HG02884 (cell line): ENCODE data around the gene THAP8.

Experiments used
- ATAC-seq: cut with Tn5 transposase; IDR thresholded peaks from one replicate; pipeline ENCODE4 v1.9.1; 2021; ENCODE audit warnings: mild to moderate bottlenecking, moderate library complexity; ENCODE audit not compliant: unreplicated experiment

THAP8 gene

GRCh38 chr19:36054119-36054732 lies at the start of gene THAP8:
Gene THAP8 (minus strand): TSS chr19:36054285. CDS start chr19:36054217, 68 bp downstream.
- peak; percentile 77 for ATAC-seq

DNA sequence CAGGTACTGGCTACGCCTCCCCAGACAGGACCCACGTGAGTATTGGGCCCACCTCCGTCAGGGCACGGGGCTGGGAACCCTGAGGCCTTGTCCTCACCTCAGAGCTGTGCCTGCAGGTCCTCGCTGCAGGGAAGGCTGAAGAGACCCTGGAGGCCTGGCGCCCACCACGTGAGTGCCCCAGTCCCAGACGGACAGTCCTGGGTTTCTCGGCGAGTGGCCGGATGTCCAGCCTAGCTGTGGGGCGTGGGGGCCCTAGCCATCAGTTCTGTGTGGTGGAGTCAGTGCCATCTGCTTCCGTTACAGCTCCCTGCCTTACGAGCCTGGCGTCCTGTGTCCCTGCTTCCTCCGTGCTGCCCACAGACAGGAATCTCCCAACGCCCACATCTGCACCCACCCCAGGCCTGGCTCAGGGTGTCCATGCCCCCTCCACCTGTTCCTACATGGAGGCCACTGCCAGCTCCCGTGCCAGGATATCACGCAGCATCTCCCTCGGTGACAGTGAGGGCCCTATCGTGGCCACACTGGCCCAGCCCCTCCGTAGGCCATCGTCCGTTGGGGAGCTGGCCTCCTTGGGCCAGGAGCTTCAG lies 49.0 kb upstream of the THAP8 start:
- ATAC-seq: no peak

DNA sequence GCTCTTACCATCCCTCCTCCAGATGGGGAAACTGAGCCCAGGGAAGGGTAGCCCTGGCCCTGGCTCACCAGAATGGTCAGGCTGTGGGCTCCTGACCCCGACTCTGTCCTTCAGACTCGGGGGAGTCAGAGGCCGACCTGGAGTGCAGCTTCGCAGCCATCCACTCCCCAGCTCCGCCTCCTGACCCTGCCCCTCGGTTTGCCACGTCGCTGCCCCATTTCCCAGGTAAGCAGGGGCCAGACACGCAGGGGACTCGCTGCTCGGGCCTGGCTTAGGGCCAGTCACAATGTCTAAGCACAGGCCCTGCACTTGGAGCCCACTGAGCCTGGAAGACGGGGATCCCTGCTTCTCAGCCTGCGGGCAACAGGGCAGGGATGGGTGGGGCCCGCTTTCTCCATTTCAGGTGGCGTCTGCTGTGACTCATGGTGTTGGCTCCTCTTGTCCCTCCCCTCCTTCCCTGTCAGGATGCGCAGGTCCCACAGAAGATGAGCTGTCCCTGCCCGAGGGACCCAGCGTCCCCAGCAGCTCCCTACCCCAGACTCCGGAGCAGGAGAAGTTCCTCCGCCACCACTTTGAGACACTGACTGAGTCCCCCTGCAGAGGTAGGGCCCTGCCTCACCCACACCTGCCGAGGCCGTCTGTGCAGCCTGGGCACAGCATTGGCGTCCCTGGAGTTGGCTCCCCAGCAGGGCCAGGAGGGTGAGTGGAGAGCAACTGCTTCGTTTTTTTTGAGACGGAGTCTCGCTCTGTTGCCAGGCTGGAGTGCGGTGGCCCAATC lies 47.7 kb upstream of the THAP8 start:
- no peak for ATAC-seq

DNA sequence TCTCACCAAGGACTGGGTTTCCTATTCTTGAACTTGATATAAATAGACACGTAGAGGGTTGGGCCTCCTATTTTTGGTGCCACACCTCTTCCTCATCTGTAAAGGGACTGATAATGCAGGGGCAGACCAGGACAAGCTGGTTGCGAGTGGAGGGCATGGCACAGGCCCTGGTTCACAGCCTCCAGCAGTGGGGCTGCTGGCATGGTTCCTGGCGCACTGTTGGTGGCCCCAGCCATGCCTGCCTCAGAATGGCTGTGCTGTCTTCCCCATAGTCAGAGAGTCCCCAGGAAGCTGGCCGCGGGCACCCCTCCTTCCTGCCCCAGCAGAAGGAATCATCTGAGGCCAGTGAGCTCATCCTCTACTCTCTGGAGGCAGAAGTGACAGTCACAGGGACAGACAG lies 46.4 kb upstream of the THAP8 start:
- no peak for ATAC-seq

GRCh38 chr19:36099166-36099785 lies 45.2 kb upstream of the THAP8 start:
- no peak for ATAC-seq

- no peak for ATAC-seq
Measured at GRCh38 chr19:36097036-36097435, 43.0 kb upstream of the THAP8 start.

- ATAC-seq: no peak
Measured at GRCh38 chr19:36093687-36094086, 39.6 kb upstream of the THAP8 start.

- peak; percentile 55 for ATAC-seq
Measured at GRCh38 chr19:36093146-36093662, 39.1 kb upstream of the THAP8 start.

DNA sequence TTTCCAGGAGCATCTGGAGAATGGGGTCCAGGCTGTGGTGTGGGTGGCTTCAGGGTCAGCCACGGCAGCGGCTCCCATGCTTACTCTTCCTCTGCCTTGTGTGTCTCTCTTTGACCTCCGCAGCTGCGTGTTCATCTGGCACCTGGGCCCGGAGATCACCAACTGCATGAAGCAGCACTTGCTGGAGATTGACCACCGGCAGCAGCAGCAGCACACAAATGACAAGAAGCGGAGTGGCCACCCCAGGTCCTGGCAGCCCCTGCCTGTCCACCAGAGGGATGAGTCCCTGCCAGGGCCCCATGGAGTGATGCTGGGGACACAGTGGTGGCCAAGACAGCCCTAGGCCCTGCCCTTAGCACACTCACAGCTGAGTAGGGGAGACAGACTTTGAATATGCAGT lies 38.5 kb upstream of the THAP8 start:
- no peak for ATAC-seq

DNA sequence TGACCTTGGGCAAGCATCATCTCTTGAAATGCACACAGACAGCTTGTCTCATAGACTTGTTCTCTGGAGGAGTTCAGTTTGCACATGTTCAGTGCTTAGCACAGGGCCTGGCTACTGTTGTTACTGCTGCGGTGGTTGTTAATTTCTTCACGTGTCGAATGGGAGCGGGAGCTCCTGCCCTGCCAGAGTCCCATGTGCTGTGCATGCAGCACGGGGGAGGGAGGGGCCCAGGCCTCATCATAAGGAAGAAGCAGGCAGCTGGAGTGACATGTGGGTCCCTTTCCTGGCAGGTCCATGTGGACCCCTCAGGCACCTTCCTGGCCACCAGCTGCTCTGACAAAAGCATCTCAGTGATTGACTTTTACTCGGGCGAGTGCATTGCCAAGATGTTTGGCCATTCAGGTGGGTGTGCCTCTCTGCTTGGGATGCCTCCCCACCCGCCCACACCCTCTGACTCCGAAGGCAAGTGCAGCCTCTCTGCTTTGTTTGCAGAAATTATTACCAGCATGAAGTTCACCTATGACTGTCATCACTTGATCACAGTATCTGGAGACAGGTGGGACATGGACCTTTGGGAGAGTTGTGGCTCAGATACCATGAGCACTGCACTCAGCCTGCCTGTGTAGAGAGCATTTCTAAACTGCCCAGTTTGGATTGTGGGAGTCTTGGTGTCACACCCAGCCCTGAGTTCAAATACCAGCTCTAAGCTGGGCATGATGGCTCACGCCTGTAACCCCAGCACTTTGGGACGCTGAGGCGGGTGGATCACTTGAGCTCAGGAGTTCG lies 37.0 kb upstream of the THAP8 start:
- no peak for ATAC-seq

GRCh38 chr19:36089847-36090246 lies 35.8 kb upstream of the THAP8 start:
- ATAC-seq: no peak

DNA sequence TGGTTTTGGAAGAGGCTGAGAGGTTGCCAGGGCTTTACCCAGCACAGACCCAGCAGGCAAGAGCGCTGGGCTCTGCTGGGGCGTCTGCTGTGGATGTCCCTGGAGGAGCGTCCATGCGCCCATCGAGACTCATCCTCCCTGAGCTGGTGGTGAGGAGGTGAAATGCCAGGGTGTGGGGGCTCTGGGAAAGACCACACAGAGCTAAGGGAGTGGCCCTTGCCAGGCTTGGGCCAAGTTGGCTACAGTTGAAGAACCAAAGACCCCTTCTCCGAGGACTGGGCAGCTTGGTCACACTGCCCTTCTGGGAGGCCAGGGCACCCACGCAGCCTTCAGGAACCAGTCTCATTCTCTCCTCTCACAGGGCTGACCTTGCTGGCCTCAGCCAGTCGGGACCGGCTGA lies 32.2 kb upstream of the THAP8 start:
- ATAC-seq: no peak

DNA sequence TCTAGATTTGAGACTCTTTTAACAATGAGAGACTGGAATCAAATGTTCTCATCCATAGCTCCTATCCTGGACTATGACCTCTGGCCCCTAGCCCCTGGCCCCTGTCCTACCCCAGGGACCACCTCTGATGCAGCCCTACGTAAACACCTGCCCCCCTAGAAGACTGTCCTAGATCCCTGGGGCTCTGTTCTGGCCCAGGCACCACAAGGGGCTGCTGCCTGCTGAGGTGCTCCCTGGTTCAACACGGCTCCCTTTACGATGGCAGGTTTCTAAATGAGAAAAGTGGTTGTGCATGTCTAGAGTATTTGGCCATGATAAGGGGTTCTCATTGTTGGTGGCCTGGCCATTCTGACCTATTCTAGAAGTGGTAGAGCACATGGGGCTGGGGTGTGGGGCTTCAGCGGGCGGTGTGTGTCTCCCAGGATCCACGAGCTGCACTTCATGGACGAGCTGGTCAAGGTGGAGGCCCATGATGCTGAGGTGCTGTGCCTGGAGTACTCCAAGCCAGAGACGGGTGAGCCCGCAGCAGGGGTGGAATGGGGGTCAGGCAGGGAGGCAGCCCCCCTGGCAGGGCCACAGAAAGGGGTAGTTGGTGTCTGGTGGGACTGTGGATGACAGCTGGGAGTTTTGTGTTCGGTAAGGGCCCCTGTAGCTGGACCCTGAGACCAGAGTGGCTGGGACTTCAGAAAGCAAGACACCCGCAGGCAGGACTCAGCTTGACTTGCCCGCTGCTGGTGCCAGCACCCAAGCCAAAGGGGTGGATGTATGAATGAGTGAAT lies 30.3 kb upstream of the THAP8 start:
- ATAC-seq: no peak

DNA sequence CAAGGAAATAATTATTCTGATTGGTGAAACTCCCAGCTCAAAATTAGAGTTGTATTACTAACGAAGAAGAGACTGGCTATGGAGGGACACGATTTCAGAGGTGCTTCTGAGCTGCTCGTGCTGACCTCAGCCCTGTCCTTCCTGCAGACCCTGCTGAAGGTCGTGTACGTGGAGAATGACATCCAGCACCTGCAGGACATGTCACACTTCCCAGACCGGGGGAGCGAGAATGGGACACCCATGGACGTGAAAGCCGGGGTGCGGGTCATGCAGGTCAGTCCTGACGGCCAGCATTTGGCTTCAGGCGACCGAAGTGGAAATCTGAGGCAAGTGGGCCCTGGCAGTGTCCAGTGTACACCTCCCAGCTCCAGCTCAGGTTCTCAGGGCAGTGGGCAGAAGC lies 28.8 kb upstream of the THAP8 start:
- ATAC-seq: no peak

GRCh38 chr19:36081894-36082293 lies 27.8 kb upstream of the THAP8 start:
- no peak for ATAC-seq

DNA sequence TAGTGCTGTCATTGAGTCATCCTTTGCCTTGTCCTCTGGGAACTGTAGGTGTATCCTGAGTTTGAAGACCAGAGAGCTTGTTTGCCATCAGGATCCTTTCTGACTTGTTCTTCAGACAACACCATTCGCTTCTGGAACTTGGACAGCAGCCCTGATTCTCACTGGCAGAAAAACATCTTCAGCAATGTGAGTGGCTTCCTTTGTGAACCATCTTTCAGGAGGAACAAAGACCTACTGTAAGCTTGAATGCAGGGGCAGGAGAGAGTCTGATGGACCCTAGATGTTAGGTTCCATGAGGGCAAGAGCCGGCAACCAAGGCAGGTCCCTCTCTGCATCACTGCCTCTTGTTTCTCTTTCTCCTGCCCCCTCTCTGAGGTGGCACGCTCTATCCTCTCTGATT lies 27.3 kb upstream of the THAP8 start:
- no peak for ATAC-seq

GRCh38 chr19:36079389-36079945 lies 25.4 kb upstream of the THAP8 start:
- no peak for ATAC-seq

GRCh38 chr19:36073121-36073876 lies 19.2 kb upstream of the THAP8 start:
- no peak for ATAC-seq

GRCh38 chr19:36072081-36072480 lies 18.0 kb upstream of the THAP8 start:
- no peak for ATAC-seq
